ENCODE results near the gene DDN. TPM values are rescaled to one million over a fixed set of nuclear protein-coding genes. Genes with fewer than 3 reads are reported as not detected.

Gene DDN
- total RNA-seq, 3 donors from 2014 or later: 0.57 to 1.4 (median 1.2) TPM

DNA sequence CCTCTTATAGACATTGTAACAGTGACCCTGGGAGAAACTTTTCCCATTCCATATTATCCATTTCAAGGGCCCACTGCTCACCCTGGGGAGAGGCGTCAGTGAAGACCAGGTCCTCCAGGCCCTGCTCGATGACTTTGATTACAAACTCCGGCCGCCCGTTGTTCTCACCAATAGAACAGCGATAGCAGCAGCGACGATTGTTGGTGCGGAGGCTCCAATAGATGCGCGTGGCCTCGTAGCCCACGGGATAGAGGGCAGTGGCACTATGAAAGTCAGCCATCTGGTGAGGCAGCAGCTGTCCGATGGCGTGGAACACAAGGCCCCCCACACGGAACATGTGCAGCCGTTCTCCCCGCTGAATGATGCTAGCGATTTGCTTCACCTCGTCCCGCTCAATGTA lies 26.9 kb upstream of the DDN start:
- H3K9me3 Mint-ChIP-seq: no peaks in the 10 kb centered on the region
- no peak overlapping the region for H3K4me3 Mint-ChIP-seq
- no peaks in the 10 kb centered on the region for H3K27me3 Mint-ChIP-seq (ENCODE audit: low read depth)
- ATAC-seq (no peak), DNase-seq (no peak)
- H3K36me3 Mint-ChIP-seq (ENCODE audit: insufficient read depth): peaks cover 20% of the 10 kb centered on the region
- H3K4me1 Mint-ChIP-seq (ENCODE audit: low read depth): no peaks in the 10 kb centered on the region

DNA sequence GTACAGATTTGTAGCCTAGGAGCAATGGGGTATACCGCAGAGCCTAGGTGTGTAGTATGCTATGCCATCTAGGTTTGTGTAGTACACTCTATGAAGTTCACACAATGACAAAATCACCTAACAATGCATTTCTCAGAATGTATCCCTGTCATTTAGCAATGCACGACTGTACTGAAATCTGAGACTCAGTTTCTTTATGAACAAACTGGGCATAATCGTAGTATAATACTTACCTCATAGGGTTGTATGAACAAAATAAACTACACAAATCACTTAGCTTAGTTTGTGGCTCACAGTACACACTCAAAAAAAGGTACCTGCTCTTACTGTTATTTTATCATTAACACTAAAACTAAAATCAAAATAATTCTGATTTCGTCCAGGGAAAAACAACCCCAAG lies 26.3 kb upstream of the DDN start:
- no peaks in the 10 kb centered on the region for H3K27me3 Mint-ChIP-seq (ENCODE audit: low read depth)
- no peaks in the 10 kb centered on the region for H3K4me1 Mint-ChIP-seq (ENCODE audit: low read depth)
- peaks cover 20% of the 10 kb centered on the region for H3K36me3 Mint-ChIP-seq (ENCODE audit: insufficient read depth)
- no peak overlapping the region for H3K4me3 Mint-ChIP-seq
- ATAC-seq (no peak), DNase-seq (no peak)
- no peaks in the 10 kb centered on the region for H3K9me3 Mint-ChIP-seq

DNA sequence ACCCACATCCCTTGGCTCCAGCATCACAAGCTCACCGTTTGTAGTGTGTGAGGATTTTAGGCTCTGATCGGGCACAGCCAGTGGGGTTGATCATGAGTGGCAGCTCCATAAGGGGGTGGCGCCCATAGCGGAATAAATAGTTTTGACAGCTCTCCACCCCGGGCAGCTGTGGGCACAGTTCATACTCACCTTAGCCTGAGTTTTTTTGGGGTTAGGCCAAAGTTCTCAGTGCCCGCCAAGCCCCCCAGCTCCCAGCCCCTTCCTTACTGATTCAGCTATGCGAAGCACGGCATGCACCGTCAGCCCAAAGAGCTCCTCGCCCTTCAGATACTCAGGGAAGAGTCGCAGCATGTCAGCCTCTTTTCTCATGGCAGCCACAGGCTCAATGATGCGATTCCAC lies 25.4 kb upstream of the DDN start:
- peaks cover 20% of the 10 kb centered on the region for H3K36me3 Mint-ChIP-seq (ENCODE audit: insufficient read depth)
- no peaks in the 10 kb centered on the region for H3K9me3 Mint-ChIP-seq
- no peak for DNase-seq
- H3K4me1 Mint-ChIP-seq (ENCODE audit: low read depth): peaks cover 5% of the 10 kb centered on the region
- ATAC-seq: no peak
- no peaks in the 10 kb centered on the region for H3K27me3 Mint-ChIP-seq (ENCODE audit: low read depth)
- H3K4me3 Mint-ChIP-seq: no peak overlapping the region

DNA sequence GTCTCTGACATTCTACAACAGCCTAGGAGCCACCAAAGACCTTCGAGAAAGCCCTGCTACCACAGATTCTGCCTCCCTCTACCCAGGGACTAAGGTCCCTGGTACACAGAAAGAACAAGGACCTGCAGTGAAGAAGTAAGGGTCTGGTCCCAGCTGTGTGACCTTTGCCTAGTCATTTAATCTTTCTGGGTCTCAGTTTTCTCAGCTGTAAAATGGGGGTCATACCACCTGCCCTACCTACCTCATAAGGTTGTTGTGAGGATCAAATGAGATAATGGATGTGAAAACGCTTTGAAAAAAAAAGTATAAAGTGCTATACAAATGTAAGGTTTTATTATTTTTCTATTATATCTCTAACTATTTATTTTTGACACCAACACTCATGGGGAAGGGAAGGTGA lies 24.6 kb upstream of the DDN start:
- no peak for DNase-seq

DNA sequence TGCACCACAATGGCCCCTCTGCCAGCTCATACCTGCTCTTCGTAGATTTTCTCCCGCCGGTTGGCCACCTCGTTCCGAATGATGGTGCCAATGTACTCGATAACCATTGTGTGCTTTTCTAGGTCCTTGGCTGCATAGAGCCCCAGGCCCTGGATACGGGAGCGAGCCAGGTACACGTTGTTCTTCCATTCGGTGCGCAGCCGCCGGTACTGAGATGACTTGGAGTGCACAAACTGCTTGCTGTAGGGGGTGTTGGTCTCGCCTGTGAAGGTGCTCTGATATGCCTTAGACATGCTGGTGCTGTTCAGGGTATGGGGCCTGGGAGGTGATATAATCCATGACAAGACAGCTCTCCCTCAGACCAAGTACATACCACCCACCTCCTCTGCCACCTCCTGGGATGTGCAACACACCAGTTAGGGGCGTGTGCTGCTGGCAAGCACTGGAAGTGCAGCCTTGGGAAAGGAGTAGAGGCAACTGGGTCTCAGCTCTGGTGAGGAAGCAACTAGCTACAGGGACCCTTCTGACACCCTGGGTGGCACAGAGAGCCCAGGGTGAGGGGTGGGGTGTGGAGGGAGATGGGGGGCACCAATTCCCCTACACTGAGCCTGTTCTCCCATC lies 23.5 kb upstream of the DDN start:
- H3K27me3 Mint-ChIP-seq (ENCODE audit: low read depth): no peaks in the 10 kb centered on the region
- peaks cover 16% of the 10 kb centered on the region for H3K36me3 Mint-ChIP-seq (ENCODE audit: insufficient read depth)
- DNase-seq (no peak), ATAC-seq (no peak)
- no peak overlapping the region for H3K4me3 Mint-ChIP-seq
- H3K9me3 Mint-ChIP-seq: no peaks in the 10 kb centered on the region
- peaks cover 13% of the 10 kb centered on the region for H3K4me1 Mint-ChIP-seq (ENCODE audit: low read depth)

More for the DNA sequence above, 24.6 kb upstream of the DDN start:
- Mint-ChIP-seq H3K4me1 (ENCODE audit: low read depth) (peaks cover 9% of the 10 kb centered on the region), H3K27me3 (ENCODE audit: low read depth) (no peaks in the 10 kb centered on the region), H3K36me3 (ENCODE audit: insufficient read depth) (peaks cover 20% of the 10 kb centered on the region), H3K4me3 (no peak overlapping the region), H3K9me3 (no peaks in the 10 kb centered on the region)
- no peak for ATAC-seq

DNA sequence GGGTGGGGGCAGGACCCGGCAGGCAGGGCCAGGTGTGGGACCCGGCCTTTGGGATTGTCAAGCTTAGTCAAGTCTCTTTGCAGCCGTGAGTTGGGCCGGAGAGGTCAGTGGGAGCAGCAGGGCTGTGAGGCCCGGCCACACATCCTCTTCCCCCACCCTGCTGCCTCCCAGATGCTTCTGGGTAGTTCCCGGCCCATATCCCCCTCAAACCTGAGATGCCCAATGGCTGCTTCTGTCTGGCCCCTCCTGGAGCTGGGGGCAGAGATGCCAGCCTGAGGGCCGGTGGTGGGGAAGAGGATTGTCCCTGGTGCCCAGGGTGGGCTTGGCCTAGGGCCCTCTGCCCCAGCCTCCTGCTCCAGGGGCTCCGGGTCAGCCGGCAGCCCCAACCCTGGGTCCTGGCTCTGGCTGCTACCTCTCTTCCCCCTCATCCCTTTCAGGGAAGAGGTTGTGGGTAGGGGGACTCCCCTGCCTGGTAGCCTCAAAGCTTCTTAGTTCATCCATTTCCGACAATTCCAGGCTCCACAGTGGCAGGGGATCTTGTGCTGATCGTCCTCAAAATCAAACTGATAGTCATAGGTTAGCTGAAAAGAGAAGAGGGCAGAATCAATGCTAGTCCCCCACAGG lies 22.2 kb upstream of the DDN start:
- DNase-seq (no peak), ATAC-seq (no peak)
- H3K27me3 Mint-ChIP-seq (ENCODE audit: low read depth): no peaks in the 10 kb centered on the region
- peaks cover 24% of the 10 kb centered on the region for H3K4me1 Mint-ChIP-seq (ENCODE audit: low read depth)
- H3K9me3 Mint-ChIP-seq: no peaks in the 10 kb centered on the region
- no peak overlapping the region for H3K4me3 Mint-ChIP-seq
- peaks cover 19% of the 10 kb centered on the region for H3K36me3 Mint-ChIP-seq (ENCODE audit: insufficient read depth)

DNA sequence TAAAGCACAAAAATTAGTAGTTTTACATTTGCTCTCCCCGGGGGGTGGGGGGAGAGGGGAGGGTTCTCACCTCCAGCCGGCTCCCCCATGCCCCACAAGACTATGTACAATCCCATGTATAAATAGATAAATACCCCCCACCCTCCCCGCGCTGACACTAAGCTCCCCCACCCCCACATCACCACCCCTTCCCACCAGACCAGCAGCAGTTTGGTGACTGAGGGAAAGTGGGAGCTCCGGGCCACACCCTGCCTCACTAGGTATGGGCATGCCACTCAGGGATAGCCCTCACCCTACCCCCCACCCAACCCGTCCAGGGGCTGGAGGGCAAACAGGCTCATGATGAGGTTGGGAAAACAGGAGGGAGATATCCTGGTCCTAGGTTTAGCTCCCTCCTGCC lies 21.3 kb upstream of the DDN start:
- Mint-ChIP-seq H3K36me3 (ENCODE audit: insufficient read depth) (peaks cover 19% of the 10 kb centered on the region), H3K27me3 (ENCODE audit: low read depth) (no peaks in the 10 kb centered on the region), H3K9me3 (no peaks in the 10 kb centered on the region), H3K4me3 (no peak overlapping the region), H3K4me1 (ENCODE audit: low read depth) (peaks cover 29% of the 10 kb centered on the region)
- DNase-seq (no peak), ATAC-seq (no peak)

DNA sequence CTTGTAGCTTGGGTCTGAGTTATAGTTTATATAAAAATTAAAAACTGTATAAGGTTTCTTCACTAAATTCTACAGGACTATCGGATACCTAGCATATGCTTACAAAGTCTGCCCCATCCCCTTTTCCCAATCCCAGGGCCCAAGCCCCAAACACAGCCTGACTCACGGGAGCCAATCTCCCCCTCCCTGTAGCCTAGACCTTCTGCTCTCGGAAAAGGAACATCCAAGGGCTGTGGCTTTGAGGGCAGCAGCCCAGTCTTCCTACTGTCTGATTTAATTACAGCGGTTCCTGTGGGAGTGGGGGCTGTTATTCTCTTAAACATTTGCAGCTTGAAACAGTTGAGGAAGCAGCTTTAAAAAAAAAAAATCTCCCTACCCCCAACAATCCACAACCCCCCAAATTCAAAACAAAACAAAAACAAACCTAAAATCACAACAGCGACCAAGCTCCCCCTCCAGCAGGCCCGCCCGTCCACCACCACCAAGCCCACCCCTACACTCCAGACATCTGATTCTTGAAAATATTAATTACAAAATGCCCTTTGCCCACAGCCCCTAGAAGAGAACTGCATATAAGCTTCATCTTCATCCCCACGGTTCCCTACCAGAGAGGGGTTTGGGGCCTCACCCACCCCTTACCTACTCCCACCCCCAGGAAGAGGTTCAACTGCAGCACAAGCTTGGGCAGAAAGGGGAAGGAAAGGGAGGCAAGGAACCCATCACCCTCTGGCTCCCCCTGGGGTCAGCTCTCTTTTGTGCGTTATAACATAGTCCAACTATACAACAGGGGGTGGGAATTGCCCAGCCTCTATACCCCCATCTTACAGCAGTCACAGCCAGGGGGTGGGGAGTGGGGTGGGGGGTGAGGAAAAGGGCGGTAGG lies 20.5 kb upstream of the DDN start:
- Mint-ChIP-seq H3K9me3 (no peaks in the 10 kb centered on the region), H3K4me1 (ENCODE audit: low read depth) (peaks cover 34% of the 10 kb centered on the region), H3K36me3 (ENCODE audit: insufficient read depth) (peaks cover 18% of the 10 kb centered on the region), H3K27me3 (ENCODE audit: low read depth) (no peaks in the 10 kb centered on the region), H3K4me3 (peak overlapping the region; percentile 92)
- DNase-seq: no peak
- no peak for ATAC-seq

DNA sequence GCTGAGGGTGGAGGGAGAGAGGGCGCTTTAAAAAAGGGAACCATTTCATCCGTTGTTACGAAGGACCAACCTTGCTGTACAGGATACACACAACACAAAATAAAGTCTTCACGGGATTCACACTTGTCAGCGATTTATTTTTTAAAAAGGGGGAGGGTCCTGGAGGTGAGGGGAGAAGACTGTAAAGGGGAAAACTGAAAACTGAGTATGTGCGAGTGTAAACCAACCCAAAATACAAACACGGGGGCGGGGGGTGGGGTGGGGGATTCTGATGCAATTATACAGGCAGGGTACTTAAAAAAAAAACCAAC lies 19.9 kb upstream of the DDN start:
- H3K9me3 Mint-ChIP-seq: no peaks in the 10 kb centered on the region
- no peaks in the 10 kb centered on the region for H3K27me3 Mint-ChIP-seq (ENCODE audit: low read depth)
- no peak for DNase-seq
- peak overlapping the region; percentile 92 for H3K4me3 Mint-ChIP-seq
- ATAC-seq: peak in 1 of 2 donors; percentile 4
- peaks cover 20% of the 10 kb centered on the region for H3K36me3 Mint-ChIP-seq (ENCODE audit: insufficient read depth)
- peaks cover 36% of the 10 kb centered on the region for H3K4me1 Mint-ChIP-seq (ENCODE audit: low read depth)

DNA sequence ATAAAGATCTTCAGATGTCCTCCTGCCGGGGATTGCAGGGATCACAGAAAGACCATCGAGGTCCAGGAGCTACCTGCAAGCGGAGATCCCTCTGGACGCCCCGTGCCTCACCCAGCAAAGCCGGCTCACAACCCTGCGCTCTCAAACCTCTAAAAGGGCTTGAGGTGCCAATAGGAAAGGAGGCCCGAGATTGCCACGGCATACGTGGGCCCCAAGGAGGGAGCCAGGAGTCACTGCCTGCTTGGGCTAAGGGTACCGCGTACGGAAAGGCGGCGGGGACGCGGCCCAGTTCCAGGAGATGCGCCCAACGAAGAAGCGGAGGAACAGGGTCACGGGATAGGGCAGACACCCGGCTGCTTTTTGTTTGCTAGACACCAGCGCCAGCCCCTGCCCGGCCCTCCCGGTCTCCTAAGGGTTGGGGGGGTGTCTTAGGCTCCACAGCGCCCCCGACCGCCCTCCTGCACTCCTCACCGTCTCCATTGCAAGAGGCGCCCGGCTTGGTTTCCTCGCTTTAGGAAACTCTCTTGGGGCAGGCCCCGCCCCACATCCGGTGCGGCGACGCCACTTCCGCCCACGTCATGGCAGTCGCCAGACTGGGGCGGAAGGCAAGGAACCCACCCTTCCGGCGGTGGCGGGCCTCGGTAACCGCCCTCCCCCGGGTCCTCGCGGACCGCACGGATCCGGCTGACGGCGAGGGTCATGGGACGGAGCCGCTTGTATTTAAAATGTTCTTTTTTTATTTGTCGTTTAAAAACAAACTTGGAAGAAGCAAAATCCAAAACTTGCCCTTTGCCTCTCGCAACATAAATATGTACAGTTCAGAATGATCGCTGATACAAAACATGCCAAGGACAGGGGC lies 19.3 kb upstream of the DDN start, which contains the start of gene PRKAG1:
TSS of gene PRKAG1 (minus strand) at position 516 of the 859 bp plus-strand sequence. CDS start at position 480, 36 bp downstream.
- peak; percentile 90 to 93 for ATAC-seq
- Mint-ChIP-seq H3K9me3 (no peaks in the 10 kb centered on the region), H3K27me3 (ENCODE audit: low read depth) (no peaks in the 10 kb centered on the region), H3K36me3 (ENCODE audit: insufficient read depth) (peaks cover 20% of the 10 kb centered on the region), H3K4me1 (ENCODE audit: low read depth) (peaks cover 36% of the 10 kb centered on the region), H3K4me3 (peak within 1 kb of the TSS; percentile 92)
- peak; percentile 93 for DNase-seq

DNA sequence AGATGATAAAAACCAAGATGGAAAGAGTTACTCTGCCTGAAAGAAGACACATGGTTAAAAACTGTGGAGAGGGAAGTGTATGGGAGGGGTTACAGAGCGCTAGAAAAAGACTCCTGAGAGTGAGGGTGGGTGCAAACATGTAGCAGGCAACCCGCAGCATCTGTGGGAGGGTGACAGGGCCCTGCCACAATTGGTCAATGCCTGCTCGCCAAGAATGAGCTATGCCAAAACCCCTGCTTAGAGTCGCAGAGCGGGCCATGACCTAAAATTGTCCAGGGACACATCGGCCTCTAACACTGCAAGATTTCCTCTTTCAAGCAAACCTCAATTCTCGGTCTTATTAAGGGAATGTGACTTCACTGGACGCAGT lies 18.7 kb upstream of the DDN start:
- peak overlapping the region; percentile 92 for H3K4me3 Mint-ChIP-seq
- no peaks in the 10 kb centered on the region for H3K9me3 Mint-ChIP-seq
- peaks cover 20% of the 10 kb centered on the region for H3K36me3 Mint-ChIP-seq (ENCODE audit: insufficient read depth)
- ATAC-seq: peak; percentile 27 to 47
- no peak for DNase-seq
- peaks cover 36% of the 10 kb centered on the region for H3K4me1 Mint-ChIP-seq (ENCODE audit: low read depth)
- H3K27me3 Mint-ChIP-seq (ENCODE audit: low read depth): no peaks in the 10 kb centered on the region

DNA sequence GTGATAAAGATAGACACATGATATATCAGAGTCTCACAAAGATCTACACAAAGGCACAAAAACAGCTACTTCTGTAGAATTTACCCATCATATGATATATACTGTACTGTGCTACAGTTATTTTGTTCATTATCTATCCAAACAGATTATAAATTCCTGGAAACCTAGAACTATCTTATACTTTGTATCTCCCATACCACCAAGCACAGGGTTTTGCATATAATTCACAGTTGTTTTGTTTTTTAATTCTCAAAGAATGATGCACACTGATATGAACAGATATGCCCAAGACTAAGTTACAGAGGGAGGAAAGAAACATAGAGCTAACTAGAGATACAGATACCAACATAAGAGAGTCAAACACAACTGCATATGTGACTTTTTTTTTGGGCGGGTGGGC lies 16.0 kb upstream of the DDN start:
- H3K4me3 Mint-ChIP-seq: no peak overlapping the region
- no peaks in the 10 kb centered on the region for H3K27me3 Mint-ChIP-seq (ENCODE audit: low read depth)
- no peak for ATAC-seq
- no peaks in the 10 kb centered on the region for H3K9me3 Mint-ChIP-seq
- no peak for DNase-seq
- H3K36me3 Mint-ChIP-seq (ENCODE audit: insufficient read depth): peaks cover 19% of the 10 kb centered on the region
- H3K4me1 Mint-ChIP-seq (ENCODE audit: low read depth): peaks cover 36% of the 10 kb centered on the region

DNA sequence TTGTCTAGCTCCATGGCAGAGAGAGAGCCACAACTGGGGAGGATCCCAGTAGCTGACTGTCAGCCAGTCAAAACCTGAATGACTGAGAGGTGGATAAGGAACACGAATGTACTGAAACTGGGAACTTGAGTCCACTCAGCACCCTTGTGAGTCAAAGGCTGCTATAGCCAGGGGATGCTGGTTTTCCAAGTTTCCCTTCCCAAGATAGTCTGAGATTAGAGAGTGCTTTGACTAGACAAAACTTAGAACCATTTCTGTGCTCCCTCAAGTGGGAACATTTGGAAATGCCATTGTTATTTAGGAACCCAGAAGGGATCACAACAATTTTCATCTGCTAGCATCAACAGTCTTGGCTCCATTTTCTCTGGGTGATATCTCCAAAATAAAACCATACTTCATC lies 15.4 kb upstream of the DDN start:
- peaks cover 31% of the 10 kb centered on the region for H3K4me1 Mint-ChIP-seq (ENCODE audit: low read depth)
- H3K4me3 Mint-ChIP-seq: no peak overlapping the region
- DNase-seq (no peak), ATAC-seq (no peak)
- no peaks in the 10 kb centered on the region for H3K9me3 Mint-ChIP-seq
- peaks cover 24% of the 10 kb centered on the region for H3K36me3 Mint-ChIP-seq (ENCODE audit: insufficient read depth)
- H3K27me3 Mint-ChIP-seq (ENCODE audit: low read depth): no peaks in the 10 kb centered on the region

DNA sequence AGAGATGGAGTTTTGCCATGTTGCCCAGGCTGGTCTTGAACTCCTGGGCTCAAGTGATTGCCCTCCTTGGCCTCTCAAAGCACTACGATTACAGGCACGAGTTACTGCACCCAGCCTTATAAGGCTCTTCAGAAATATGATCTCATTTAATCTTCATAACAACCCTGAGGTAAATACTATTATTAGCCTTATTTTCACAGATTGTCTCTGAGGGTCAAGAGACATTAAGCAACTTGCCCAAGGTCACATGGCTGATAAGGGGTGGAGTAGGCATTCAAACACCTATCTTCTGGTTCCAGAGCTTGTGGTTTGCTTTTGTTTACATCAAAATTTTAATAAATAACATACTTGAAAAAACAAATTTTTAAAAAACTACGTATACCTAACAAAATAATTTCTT lies 14.3 kb upstream of the DDN start:
- no peak for ATAC-seq
- Mint-ChIP-seq H3K36me3 (ENCODE audit: insufficient read depth) (peaks cover 27% of the 10 kb centered on the region), H3K4me3 (no peak overlapping the region), H3K9me3 (no peaks in the 10 kb centered on the region), H3K4me1 (ENCODE audit: low read depth) (peaks cover 26% of the 10 kb centered on the region), H3K27me3 (ENCODE audit: low read depth) (no peaks in the 10 kb centered on the region)
- DNase-seq: no peak

Measured in activated T-cell treated with anti-CD3 and anti-CD28 coated beads, Interleukin-2, amount 50 U/mL, for 4 hours (primary cell).